K562 (cell line): ENCODE results near the gene DRD3. TPM values are rescaled to one million over a fixed set of nuclear protein-coding genes. Genes with fewer than 3 reads are reported as not detected.

Experiments
- ATAC-seq: fragments of 200-7000 bp; cut with Tn5 transposase; 3 replicates; pipeline ENCODE4 v1.9.1; 2020; ENCODE audit warnings: moderate library complexity
- BruUV-seq: library from RNA; stranded (reverse); fragments of 400-500 nt; replicated peaks from 2 replicates; lab custom pipeline; 2021; lab: Mats Ljungman, UMichigan
- CTCF ChIA-PET: fragments of 300-600 bp; formaldehyde crosslinking; extraction: SDS; loops from one replicate; lab custom pipeline; 2021; ENCODE audit warnings: low intra/inter-chr PET ratio; lab: Yijun Ruan, JAX
- POLR2A ChIA-PET: fragments of 300-600, 350-650 bp; sonication (Branson Sonifier 250); formaldehyde crosslinking; extraction: SDS; loops from one replicate; lab custom pipeline; 2021; ENCODE audit warnings: antibody characterized with exemption, inconsistent platforms; lab: Yijun Ruan, JAX
- DNase-seq, 4 experiments: peaks; one replicate each; pipeline versions ENCODE4 v3.0.0 to v3.0.0-alpha.2; 2011 to 2018; ENCODE audit warnings: low spot score in 3 of 4, mixed read lengths in 3 of 4; ENCODE audit errors: extremely low read depth in 1 of 4
- FAIRE-seq: peaks from 2 replicates; lab custom pipeline; 2011; peaks lifted over from hg19 to GRCh38; lab: Jason Lieb, UNC
- H2AFZ ChIP-seq: 2 replicates; pipeline ENCODE4 v1.6.0; 2011; ENCODE audit warnings: low read depth, low read length, control low read depth, inconsistent platforms
- H3K27ac ChIP-seq: fragments of 200-600 bp; 3 replicates; pipeline ENCODE4 v1.8.0; 2011; ENCODE audit warnings: low read depth, mild to moderate bottlenecking, control low read depth, inconsistent platforms, low read length, moderate library complexity, mixed read lengths; ENCODE audit errors: extremely low read depth
- H3K27me3 ChIP-seq, 2 experiments: fragments of 300-600 bp in 1 of 2; 2 replicates in 1 of 2; 3 replicates in 1 of 2; pipeline versions ENCODE4 v1.6.0 to v1.8.0; 2011; ENCODE audit warnings: inconsistent platforms in 2 of 2, low read length in 2 of 2, mild to moderate bottlenecking in 1 of 2, mixed read lengths in 1 of 2, moderate library complexity in 1 of 2; ENCODE audit not compliant: control insufficient read depth in 2 of 2, insufficient read depth in 2 of 2
- H3K36me3 ChIP-seq: fragments of 300-600 bp; 3 replicates; pipeline ENCODE4 v1.8.0; 2011; ENCODE audit warnings: mild to moderate bottlenecking, low read length, inconsistent platforms; ENCODE audit not compliant: control insufficient read depth, insufficient read depth
- H3K4me1 ChIP-seq, 2 experiments: fragments of 200-600 bp in 1 of 2; replicated peaks in 1 of 2; 2 replicates in 1 of 2; 3 replicates in 1 of 2; pipeline versions ENCODE4 v1.5.1 to v1.8.0; 2011; ENCODE audit warnings: inconsistent platforms in 2 of 2, low read length in 2 of 2, mild to moderate bottlenecking in 1 of 2, mixed read lengths in 1 of 2, moderate library complexity in 1 of 2; ENCODE audit not compliant: control insufficient read depth in 2 of 2, insufficient read depth in 2 of 2
- H3K4me2 ChIP-seq: 2 replicates; pipeline ENCODE4 v1.6.1; 2011; ENCODE audit warnings: low read length, control low read depth, inconsistent platforms, mixed read lengths; ENCODE audit not compliant: insufficient read depth
- H3K4me3 ChIP-seq: fragments of 200-600 bp; sonication (generic), shearing (Covaris generic); 2 replicates; pipeline ENCODE4 v1.5.1; 2016; ENCODE audit warnings: control low read depth, inconsistent platforms
- H3K79me2 ChIP-seq: fragments of 200-600 bp; 3 replicates; pipeline ENCODE4 v1.8.0; 2011; ENCODE audit warnings: low read length, inconsistent platforms; ENCODE audit not compliant: control insufficient read depth, insufficient read depth
- H3K9ac ChIP-seq, 2 experiments: 2 replicates each; pipeline versions ENCODE4 v1.6.0 to v1.6.1; 2011; ENCODE audit warnings: low read depth in 2 of 2, low read length in 2 of 2, control low read depth in 1 of 2, inconsistent platforms in 1 of 2, mild to moderate bottlenecking in 1 of 2, mixed read lengths in 1 of 2; ENCODE audit not compliant: insufficient read depth in 1 of 2
- H3K9me1 ChIP-seq: one replicate; pipeline ENCODE4 v1.6.0; 2011; ENCODE audit warnings: inconsistent platforms, mild to moderate bottlenecking, low read length, moderate library complexity; ENCODE audit not compliant: control insufficient read depth, insufficient read depth
- H3K9me3 ChIP-seq: replicated peaks from 2 replicates; pipeline ENCODE4 v1.5.1; 2011; ENCODE audit warnings: low read depth, low read length, inconsistent platforms; ENCODE audit not compliant: control insufficient read depth, insufficient read depth
- H4K20me1 ChIP-seq: replicated peaks from 2 replicates; pipeline ENCODE4 v1.6.1; 2011; ENCODE audit warnings: low read length, inconsistent platforms, mixed read lengths; ENCODE audit not compliant: control insufficient read depth, insufficient read depth
- ESRRA ChIP-seq: fragments of 450-650 bp; IDR thresholded peaks from 2 replicates; pipeline ENCODE4 v1.6.1; 2014; ENCODE audit warnings: low read depth, mild to moderate bottlenecking, moderate library complexity, borderline replicate concordance
- KLF6 ChIP-seq: fragments of 250-450 bp; sonication (Bioruptor Pico); IDR thresholded peaks from 2 replicates; pipeline ENCODE4 v1.4.0; 2020; ENCODE audit warnings: mild to moderate bottlenecking, moderate library complexity, borderline replicate concordance
- NR4A1 ChIP-seq, 2 experiments: fragments of 250-450 bp in 1 of 2; fragments of 450-650 bp in 1 of 2; sonication (Bioruptor Pico) in 1 of 2; IDR thresholded peaks; 2 replicates each; pipeline versions ENCODE4 v1.4.0 to v1.6.1; 2016 to 2020; ENCODE audit warnings: mild to moderate bottlenecking in 2 of 2, missing compliant biosample characterization in 1 of 2, missing genetic modification characterization in 1 of 2, moderate library complexity in 1 of 2
- RBM22 ChIP-seq: fragments of 200-400 bp; formaldehyde crosslinking; IDR thresholded peaks from 2 replicates; pipeline ENCODE4 v1.6.1; 2018; ENCODE audit warnings: low read length, low read depth; ENCODE audit not compliant: poor library complexity, severe bottlenecking
- SIX5 ChIP-seq, 2 experiments: IDR thresholded peaks; 2 replicates each; pipeline ENCODE4 v1.6.1; 2011; ENCODE audit warnings: low read length in 2 of 2, borderline replicate concordance in 1 of 2, low read depth in 1 of 2, mild to moderate bottlenecking in 1 of 2, moderate library complexity in 1 of 2; ENCODE audit not compliant: insufficient read depth in 1 of 2
- TAL1 ChIP-seq: fragments of 450-650 bp; IDR thresholded peaks from 2 replicates; pipeline ENCODE4 v1.6.1; 2016; ENCODE audit warnings: mild to moderate bottlenecking
- TRIM24 ChIP-seq, 2 experiments: fragments of 450-650 bp; IDR thresholded peaks; 2 replicates each; pipeline ENCODE4 v1.6.1; 2016
- WGBS: fragments of 100-300 bp; shearing (Covaris generic); methylation state at CpG from one replicate; pipeline ENCODE4 v1.1.6; 2016; ENCODE audit warnings: low coverage, mixed read lengths; ENCODE audit not compliant: insufficient coverage; ENCODE audit errors: missing lambda C conversion rate; 5-methylcytosine and 5-hydroxymethylcytosine counted together
- in situ Hi-C: fragments of 300-500 bp; cut with MboI; formaldehyde crosslinking; loops from 4 replicates; pipeline ENCODE4 v1.15.0; 2018; ENCODE audit warnings: inconsistent platforms, mixed read lengths
- intact Hi-C: fragments of 100-400 bp; cut with micrococcal nuclease; formaldehyde crosslinking; loops from 2 replicates; pipeline ENCODE4 v1.14.2; 2022
- polyA plus RNA-seq, 8 experiments: library from polyadenylated mRNA; depleted of rRNA in 4 of 8; stranded (reverse) in 5 of 8; unstranded in 3 of 8; fragments of >200 nt; fragmentation: Nextera tagmentation in 2 of 8; fragmentation: Illumina TruSeq in 1 of 8; extraction: Ambion mirVana in 2 of 8; extraction: Trizol in 1 of 8; gene quantifications; 2 replicates each; pipeline versions ENCODE4 v1.2.1 to v1.2.3, GENCODE V29; 2011 to 2014; ENCODE audit warnings: inconsistent platforms in 1 of 8, missing spikeins in 1 of 8
- total RNA-seq, 7 experiments: library from RNA; depleted of rRNA in 6 of 7; stranded (reverse); fragments of >200 nt in 6 of 7; fragmentation: Illumina TruSeq in 2 of 7; extraction: Trizol in 2 of 7; gene quantifications; 2 replicates each; pipeline versions ENCODE4 v1.2.1 to v1.2.3, GENCODE V29; 2011 to 2021; ENCODE audit warnings: low replicate concordance in 1 of 7
- TF ChIP-seq, protein P1 (sequence below): sonication (generic); formaldehyde crosslinking; IDR thresholded peaks from 2 replicates; pipeline ENCODE4 v1.4.0; 2020; ENCODE audit warnings: mild to moderate bottlenecking, missing genetic modification reagents
- TF ChIP-seq, protein P2 (sequence below): fragments of 250-450 bp; sonication (Bioruptor Pico); IDR thresholded peaks from 2 replicates; pipeline ENCODE4 v1.4.0; 2020; ENCODE audit warnings: mild to moderate bottlenecking, moderate library complexity

Gene DRD3
- total and polyA plus RNA-seq, 9 of the 15 experiments (the other 6 are each of a cell fraction or from before 2014, with no cell fraction given), result not detected

DNA sequence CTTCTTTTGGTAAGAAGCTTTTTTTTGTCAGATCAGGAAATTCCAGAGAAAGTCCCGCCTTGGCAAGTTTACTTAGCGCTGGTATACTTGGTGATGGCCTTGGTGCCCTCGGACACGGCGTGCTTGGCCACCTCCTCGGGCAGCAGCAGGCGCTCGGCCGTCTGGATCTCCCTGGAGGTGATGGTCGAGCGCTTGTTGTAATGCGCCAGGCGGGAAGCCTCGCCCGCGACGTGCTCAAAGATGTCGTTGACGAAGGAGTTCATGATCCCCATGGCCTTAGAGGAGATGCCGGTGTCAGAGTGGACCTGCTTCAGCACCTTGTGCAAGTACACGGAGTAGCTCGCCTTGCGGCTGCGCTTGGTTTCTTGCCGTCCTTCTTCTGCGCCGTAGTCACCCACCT, 75.7 kb downstream of the DRD3 start:
- intact Hi-C loops, result no loop called here
- Histone ChIP-seq H3K9me1 (no peaks in the 10 kb centered on the region), H3K36me3 (no peaks in the 10 kb centered on the region), H3K4me1 (no peaks in the 10 kb centered on the region)
- CTCF ChIA-PET, result no interaction called here
- no peak for TF ChIP-seq ESRRA
- no peak for TF ChIP-seq TAL1
- no peak for TF ChIP-seq KLF6 (CRISPR knock-in tag)
- no peak for TF ChIP-seq RBM22
- TF ChIP-seq TRIM24 (IDR thresholded peaks at IDR 0.05), result no peak
- TF ChIP-seq NR4A1 (CRISPR knock-in tag; IDR thresholded peaks at IDR 0.05), result no peak
- TF ChIP-seq NR4A1 (tag; IDR thresholded peaks at IDR 0.05), result no peak
- TF ChIP-seq, all 486 proteins: peak for 0
- Histone ChIP-seq H4K20me1 (no peaks in the 10 kb centered on the region), H3K79me2 (no peaks in the 10 kb centered on the region), H3K4me3 (no peak overlapping the region), H3K9me3 (no peaks in the 10 kb centered on the region), H3K27ac (no peak overlapping the region), H2AFZ (no peak overlapping the region), H3K9ac (no peak overlapping the region), H3K27me3 (no peaks in the 10 kb centered on the region; a peak in 1 of 5 replicates), H3K4me2 (no peak overlapping the region)
- POLR2A ChIA-PET, result no interaction called here
- no peak for FAIRE-seq
- in situ Hi-C loops, result no loop called here
- 13% methylated on average over 17 of the region's 27 CpGs for WGBS
- BruUV-seq, result no TSS peak
- no peak for DNase-seq
- no peak for ATAC-seq

DNA sequence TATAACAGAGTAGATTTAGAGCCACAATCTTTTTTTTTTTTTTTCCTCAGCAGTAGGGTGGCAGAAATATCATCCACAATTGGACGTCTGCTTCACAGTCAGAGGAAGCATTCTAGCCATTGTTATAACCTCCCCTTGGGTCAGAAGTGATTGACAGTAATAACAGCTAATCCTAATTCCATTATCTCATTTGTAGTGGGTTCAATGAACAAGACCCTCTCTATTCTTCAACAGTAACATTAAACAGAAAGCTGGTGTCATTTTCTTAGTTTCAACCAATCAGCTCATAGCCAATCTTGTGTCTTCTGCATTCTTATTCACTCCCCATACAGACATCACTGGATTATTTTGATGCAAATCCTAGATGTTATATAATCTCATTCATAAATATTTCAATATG, 77.8 kb downstream of the DRD3 start:
- H3K36me3 ChIP-seq, result no peaks in the 10 kb centered on the region
- in situ Hi-C loops (no loop called here), intact Hi-C loops (no loop called here)
- 0% methylated on average over 1 of the region's 1 CpG for WGBS
- no peaks in the 10 kb centered on the region for H3K79me2 ChIP-seq
- H3K27ac ChIP-seq, result no peak overlapping the region
- BruUV-seq, result no TSS peak
- FAIRE-seq (no peak), ATAC-seq (no peak), DNase-seq (no peak)
- H3K9me1 ChIP-seq, result no peaks in the 10 kb centered on the region
- H3K4me3 ChIP-seq, result no peak overlapping the region
- H3K4me1 ChIP-seq, result no peaks in the 10 kb centered on the region
- peaks cover 0 to 2% of the 10 kb centered on the region in 2 experiments; a peak in 1 of 5 replicates for H3K27me3 ChIP-seq
- H4K20me1 ChIP-seq, result no peaks in the 10 kb centered on the region
- TF ChIP-seq, protein P1, sequence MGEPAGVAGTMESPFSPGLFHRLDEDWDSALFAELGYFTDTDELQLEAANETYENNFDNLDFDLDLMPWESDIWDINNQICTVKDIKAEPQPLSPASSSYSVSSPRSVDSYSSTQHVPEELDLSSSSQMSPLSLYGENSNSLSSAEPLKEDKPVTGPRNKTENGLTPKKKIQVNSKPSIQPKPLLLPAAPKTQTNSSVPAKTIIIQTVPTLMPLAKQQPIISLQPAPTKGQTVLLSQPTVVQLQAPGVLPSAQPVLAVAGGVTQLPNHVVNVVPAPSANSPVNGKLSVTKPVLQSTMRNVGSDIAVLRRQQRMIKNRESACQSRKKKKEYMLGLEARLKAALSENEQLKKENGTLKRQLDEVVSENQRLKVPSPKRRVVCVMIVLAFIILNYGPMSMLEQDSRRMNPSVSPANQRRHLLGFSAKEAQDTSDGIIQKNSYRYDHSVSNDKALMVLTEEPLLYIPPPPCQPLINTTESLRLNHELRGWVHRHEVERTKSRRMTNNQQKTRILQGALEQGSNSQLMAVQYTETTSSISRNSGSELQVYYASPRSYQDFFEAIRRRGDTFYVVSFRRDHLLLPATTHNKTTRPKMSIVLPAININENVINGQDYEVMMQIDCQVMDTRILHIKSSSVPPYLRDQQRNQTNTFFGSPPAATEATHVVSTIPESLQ, result no peak
- TF ChIP-seq SIX5 (IDR thresholded peaks at IDR 0.05; ENCODE audit: borderline replicate concordance in 1 of 2, insufficient read depth in 1 of 2, low read depth in 1 of 2, low read length in 2 of 2), result no peak
- TF ChIP-seq, protein P2, sequence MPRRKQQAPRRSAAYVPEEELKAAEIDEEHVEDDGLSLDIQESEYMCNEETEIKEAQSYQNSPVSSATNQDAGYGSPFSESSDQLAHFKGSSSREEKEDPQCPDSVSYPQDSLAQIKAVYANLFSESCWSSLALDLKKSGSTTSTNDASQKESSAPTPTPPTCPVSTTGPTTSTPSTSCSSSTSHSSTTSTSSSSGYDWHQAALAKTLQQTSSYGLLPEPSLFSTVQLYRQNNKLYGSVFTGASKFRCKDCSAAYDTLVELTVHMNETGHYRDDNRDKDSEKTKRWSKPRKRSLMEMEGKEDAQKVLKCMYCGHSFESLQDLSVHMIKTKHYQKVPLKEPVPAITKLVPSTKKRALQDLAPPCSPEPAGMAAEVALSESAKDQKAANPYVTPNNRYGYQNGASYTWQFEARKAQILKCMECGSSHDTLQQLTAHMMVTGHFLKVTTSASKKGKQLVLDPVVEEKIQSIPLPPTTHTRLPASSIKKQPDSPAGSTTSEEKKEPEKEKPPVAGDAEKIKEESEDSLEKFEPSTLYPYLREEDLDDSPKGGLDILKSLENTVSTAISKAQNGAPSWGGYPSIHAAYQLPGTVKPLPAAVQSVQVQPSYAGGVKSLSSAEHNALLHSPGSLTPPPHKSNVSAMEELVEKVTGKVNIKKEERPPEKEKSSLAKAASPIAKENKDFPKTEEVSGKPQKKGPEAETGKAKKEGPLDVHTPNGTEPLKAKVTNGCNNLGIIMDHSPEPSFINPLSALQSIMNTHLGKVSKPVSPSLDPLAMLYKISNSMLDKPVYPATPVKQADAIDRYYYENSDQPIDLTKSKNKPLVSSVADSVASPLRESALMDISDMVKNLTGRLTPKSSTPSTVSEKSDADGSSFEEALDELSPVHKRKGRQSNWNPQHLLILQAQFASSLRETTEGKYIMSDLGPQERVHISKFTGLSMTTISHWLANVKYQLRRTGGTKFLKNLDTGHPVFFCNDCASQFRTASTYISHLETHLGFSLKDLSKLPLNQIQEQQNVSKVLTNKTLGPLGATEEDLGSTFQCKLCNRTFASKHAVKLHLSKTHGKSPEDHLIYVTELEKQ (CRISPR knock-in tag), result no peak
- H3K9me3 ChIP-seq, result no peaks in the 10 kb centered on the region
- ChIA-PET POLR2A (no interaction called here), CTCF (no interaction called here)
- H3K4me2 ChIP-seq, result no peak overlapping the region
- no peak overlapping the region for H2AFZ ChIP-seq
- no peak overlapping the region for H3K9ac ChIP-seq
